Fibroblast of lung (primary cell): Measurements from ENCODE around the gene GRM8.

ENCODE experiments used
- CTCF ChIP-seq, 2 donors: IDR thresholded peaks in 1 of 2; conservative IDR thresholded peaks in 1 of 2; 1 replicate in 1 of 2; 2 replicates in 1 of 2; pipeline ENCODE4 v1.5.1; 2011 to 2012; ENCODE audit warnings: low read length in 2 of 2, control low read depth in 1 of 2, inconsistent platforms in 1 of 2, low read depth in 1 of 2, mild to moderate bottlenecking in 1 of 2
- EZH2 ChIP-seq: IDR thresholded peaks from 2 replicates; pipeline ENCODE4 v1.5.1; 2012; ENCODE audit warnings: low read length, control low read depth, mild to moderate bottlenecking; ENCODE audit errors: missing control alignments

- TF ChIP-seq CTCF (conservative IDR thresholded peaks at IDR 0.05 in 1 of 2, IDR thresholded peaks at IDR 0.05 in 1 of 2; ENCODE audit: low read depth in 1 of 2, low read length in 2 of 2) (no peak), EZH2 (no peak)
Observed at GRCh38 chr7:127093340-127093739, 159.4 kb downstream of the GRM8 start.
